Fibroblast of peridontal ligament (primary cell): ENCODE measurements around the gene LRRC10B.
A peak's percentile ranks its signal among the peaks of the same experiment; 100 is the strongest.
"Not testable (repeated sequence)": the region's sequence is repeated elsewhere in the genome, so short reads cannot be mapped to it uniquely, and the experiment has no call there.

Source experiments
- DNase-seq: peaks from one replicate; pipeline ENCODE4 v3.0.0-alpha.2; 2010; ENCODE audit errors: extremely low read depth

Gene LRRC10B

DNA sequence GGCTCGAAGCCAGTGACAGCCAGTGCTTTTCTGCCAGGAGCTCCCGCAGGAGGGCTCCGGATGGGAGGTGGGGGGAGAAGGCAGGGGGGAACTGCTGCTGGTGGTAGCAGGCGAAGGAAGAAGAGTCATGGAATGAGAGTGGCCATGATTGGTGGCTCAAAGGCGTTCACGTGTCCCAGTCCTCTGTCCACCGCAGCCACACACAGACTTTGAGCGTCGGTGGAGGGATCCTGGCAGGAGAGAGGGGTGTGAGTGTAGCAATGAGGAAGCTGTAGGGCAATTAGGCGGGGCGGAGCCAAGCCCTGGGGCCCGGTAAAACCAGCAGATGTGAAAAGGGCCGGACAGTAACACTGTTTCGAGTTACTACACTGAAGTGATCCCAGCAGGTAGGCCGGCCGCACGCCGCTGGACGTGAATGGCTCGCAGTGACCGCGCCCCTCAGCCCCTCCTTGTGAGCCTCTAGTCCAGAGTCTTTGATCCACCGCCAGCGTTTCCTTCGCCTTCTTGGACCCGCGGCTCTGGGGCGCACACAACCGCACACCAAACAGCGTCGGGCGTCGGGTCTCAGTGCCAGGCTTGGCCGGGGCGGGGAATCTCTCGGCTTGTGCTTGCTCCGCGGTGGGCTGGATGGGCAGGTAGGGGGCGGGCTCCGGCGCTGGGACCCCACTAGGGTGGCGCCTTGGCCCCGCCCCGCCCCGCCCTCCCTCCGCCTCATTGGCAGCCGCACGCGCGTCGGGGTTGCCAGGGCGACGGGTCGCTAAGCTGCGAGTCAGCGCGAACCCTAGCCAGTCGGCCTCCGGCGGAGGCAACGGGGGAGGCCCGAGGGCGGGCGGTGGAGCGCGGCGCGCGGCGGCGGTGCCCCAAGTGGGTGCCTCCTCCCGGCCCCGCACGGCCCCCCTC, at the start of gene LRRC10B:
Gene LRRC10B, plus strand, starts transcription at position 788 of the 900 bp plus-strand sequence. CDS start 250 bp downstream, outside the sequence.
- DNase-seq: no peak

GRCh38 chr11:61460474-61460881, 48.1 kb upstream of the LRRC10B start:
- peak; percentile 67 for DNase-seq

GRCh38 chr11:61460986-61461385, 47.6 kb upstream of the LRRC10B start:
- no peak for DNase-seq

DNA sequence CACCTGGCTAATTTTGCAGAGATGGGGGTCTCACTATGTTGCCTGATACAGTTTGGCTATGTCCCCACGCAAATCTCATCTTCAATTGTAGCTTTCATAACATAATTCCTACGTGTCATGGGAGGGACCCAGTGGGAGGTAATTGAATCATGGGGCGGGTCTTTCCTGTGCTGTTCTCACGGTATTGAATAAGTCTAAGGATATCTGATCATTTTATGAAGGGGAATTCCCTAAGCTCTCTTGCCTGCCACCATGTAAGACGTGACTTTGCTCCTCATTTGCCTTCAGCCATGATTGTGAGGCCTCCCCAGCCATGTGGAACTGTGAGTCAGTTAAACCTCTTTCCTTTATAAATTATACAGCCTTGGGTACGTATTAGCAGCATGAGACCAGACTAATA, 40.9 kb upstream of the LRRC10B start:
- not testable (repeated sequence) for DNase-seq

GRCh38 chr11:61468002-61468401, 40.5 kb upstream of the LRRC10B start:
- no peak for DNase-seq

- peak; percentile 63 for DNase-seq
These were observed 36.3 kb upstream of the LRRC10B start for GRCh38 chr11:61472282-61472681.

DNA sequence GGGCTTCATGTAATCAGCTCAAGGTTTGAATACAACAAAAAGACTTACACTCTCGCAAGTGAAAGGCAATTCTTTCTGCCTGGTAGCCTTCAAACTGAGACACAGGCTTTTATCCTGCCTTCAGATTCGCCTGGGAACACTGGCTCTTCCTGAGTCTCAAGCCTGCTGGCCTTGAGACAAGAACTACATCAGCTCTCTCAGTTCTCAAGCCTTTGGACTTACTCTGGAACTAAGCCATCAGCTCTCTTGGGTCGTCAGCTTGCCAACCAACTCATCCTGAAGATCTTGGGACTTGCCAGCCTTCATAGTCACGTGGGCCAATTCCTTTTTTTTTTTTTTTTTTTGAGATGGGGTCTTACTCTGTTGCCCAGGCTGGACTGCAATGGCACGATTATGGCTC, 35.7 kb upstream of the LRRC10B start:
- peak; percentile 86 for DNase-seq

- no peak for DNase-seq
These were observed 35.1 kb upstream of the LRRC10B start for GRCh38 chr11:61473370-61474012.

DNA sequence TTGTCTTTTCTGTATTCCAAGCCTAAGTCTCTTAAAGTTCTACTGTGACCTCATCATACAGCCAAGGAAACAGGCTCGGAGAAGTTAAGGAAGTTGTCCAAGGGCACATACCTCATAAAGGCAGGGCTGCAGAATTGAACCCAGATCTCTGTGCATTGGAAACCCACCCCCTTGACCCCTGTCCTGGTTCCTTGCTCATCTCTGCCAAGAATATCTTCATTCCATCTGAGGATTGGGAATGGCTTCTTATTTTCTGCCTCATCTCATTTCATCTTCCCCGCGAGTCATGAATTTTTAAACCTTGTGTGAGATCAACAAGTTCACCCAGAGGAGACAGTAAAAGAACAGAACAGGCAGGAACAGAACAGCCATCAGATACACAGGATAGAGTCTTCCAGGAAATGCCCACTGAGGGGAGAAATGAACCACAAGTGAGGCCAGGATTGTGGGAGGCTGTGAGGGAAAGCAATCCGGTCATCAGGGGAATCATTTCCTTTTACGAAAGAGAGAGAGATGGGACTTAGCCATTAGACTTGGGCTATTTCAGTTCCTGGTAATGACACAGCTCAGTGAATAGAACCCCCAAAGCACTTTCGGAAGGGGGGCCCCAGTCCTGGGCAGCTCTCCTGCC, 34.4 kb upstream of the LRRC10B start:
- DNase-seq: peak; percentile 13

DNA sequence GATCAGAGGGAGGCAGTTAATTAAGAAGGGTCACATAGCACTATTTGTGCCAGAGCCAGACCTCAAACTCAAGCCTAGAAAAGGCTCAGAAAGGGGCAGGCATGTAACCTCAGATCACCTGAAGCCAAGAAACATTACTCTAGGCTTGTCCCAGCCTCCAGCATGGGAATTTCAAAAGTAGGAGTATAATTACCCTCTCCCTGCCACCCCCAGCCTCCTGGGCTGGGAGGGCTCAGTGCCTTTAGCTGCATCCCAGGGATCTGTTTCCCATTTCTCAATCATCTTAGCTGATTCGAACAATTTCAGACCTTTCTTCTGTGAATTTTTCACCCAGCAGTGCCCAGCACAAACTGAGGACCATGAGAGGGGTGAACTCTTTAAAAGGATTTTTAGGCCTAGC, 33.1 kb upstream of the LRRC10B start:
- no peak for DNase-seq

- no peak for DNase-seq
These were observed 32.2 kb upstream of the LRRC10B start for GRCh38 chr11:61476371-61476770.

DNA sequence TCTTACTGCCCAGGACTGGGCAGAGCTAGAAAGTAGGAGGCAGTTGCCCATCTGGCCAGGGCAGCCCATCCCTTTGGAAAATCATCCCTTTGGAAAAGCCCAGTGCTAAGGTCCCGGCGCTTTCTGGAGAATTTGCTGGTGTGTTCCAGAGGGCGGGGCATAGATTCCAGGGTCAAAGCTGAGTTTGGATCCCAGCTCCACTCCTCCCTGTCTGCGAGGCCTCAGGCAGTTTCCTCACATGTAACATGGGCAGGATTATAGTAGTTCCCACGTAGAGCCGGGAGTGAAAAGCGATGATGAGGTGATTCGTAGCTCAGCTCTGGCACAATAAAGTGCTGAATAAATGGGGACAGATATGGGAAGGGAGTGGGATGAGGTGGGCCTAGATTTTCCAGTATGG, 31.4 kb upstream of the LRRC10B start:
- DNase-seq: peak; percentile 18

DNA sequence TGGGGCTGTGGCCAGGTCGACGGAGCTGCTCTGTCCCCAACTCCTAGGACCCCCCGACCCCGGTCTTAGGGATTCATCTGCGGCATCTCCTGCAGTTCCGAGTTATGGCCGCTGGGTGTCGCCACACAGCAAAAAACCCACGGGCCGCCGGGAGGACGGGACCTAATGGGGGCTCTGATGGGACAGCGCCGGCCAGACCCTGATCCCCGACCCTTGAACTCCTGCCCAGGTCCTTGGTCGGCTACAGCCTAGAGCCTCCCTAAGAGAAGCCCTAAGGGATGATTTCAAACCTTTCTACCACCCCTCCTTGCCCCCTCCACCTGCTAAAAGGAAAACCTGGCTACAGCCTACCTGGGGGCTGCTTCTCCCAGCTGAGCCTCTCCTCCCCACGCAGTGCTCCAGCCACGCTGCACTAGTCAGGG, 30.8 kb upstream of the LRRC10B start:
- peak; percentile 14 for DNase-seq

GRCh38 chr11:61479360-61480058, 29.0 kb upstream of the LRRC10B start:
- DNase-seq: not testable (repeated sequence)

DNA sequence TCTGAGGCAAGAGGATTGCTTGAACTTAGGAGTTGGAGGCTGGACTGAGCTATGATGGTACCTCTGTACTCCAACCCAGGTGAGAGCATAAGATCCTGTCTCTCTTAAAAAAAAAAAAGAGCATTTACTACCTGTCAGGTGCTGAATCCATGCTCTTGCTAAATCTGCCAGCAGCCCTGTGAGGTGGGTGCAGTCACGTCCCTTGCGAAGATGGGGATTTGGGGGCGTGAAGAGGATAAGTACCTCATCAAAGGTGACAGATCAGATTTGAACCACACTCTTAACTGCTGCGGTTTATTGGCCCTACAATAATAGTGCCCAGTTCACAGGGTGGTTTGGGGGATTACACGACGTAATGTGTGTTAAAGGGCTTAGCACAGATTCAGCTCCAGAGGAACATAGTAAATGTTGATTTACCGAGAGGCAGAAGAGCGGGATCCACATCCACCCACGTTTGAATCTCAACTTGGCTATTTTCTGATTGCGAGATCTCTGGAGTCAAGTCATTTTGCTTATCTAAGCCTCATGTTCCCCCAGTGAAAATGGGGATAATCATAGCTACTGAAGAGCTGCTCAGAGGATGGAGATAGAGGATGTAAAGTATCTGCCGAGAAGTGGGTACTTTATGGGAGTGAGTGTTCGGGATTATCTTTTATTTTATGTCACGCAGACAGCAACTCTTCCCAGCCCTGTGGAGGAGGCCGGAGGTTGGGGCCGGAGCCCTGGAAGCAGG, 28.1 kb upstream of the LRRC10B start:
- no peak for DNase-seq

GRCh38 chr11:61480994-61481335, 27.6 kb upstream of the LRRC10B start:
- no peak for DNase-seq

DNA sequence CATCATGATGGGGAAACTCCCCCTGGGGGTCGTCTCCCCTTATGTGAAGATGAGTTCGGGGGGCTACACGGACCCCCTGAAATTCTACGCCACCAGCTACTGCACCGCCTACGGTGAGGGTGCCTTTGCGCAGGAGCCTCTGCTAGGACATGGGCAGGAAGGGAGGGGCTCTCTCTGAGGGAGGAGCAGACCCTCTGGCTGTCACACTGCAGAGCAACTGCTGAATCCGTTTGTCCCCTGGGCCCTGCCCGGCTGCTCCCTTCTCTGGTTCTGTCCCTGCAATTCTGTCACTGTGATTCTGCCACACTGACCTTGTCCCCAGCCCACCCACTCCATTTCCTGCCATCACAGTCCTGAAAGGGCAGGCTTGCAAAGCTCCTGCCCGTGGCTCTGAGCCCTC, 26.7 kb upstream of the LRRC10B start:
- no peak for DNase-seq

DNA sequence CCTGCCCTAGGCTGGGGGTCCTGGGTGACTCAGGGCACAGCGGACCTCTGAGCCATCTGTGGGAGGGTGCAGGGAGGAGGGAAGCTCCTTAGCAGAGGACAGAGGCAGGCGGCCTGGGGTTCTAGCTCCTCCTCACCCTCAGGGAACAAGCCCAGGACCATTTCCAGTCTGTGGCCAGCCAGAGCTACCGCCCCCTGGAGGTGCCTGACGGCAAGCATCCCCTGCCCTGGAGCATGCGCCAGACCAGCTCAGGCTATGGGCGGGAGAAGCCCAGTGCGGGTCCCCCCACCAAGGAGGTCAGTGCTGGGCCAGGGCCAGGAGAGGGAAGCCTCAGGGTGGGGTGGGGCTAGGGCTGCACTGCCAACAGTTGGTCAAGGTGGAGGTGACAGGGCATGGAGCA, 26.0 kb upstream of the LRRC10B start:
- no peak for DNase-seq

GRCh38 chr11:61484541-61484940, 24.0 kb upstream of the LRRC10B start:
- no peak for DNase-seq

- DNase-seq: no peak
These were observed 23.5 kb upstream of the LRRC10B start for GRCh38 chr11:61485080-61485479.

DNA sequence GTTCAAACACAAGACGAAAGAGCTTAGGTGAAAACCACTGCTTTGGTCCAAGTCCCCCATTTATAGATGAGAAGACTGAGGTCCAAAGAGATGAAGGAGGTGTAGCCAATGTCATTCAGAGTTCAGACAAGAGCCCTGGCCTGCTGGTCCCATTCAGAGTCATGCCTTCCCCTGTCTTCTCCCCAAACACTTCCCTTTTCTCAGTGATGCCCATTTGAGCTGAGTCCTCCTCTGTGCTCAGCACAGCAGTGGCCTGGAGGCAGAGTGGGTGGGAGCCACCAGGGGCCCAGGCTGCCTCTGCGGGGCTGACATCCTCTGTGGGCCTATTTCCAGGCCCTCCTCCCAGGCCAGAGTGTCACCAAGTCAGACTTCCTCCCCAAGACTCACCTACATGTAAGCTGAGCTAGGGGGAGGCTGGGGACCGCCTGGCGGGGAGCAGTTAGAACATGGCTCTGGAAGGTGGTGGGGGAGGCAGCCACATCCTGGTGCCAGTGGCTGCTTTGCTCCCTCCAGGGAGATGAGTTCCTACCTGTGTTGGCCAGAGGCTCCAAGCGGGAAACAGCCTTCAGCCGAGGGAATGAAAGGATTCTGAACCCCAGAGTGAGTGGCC, 22.4 kb upstream of the LRRC10B start:
- no peak for DNase-seq
